Measurements from ENCODE around the gene RTKN.
"Not testable (repeated sequence)": the region's sequence is repeated elsewhere in the genome, so short reads cannot be mapped to it uniquely, and the experiment has no call there.

RTKN gene, protein sequence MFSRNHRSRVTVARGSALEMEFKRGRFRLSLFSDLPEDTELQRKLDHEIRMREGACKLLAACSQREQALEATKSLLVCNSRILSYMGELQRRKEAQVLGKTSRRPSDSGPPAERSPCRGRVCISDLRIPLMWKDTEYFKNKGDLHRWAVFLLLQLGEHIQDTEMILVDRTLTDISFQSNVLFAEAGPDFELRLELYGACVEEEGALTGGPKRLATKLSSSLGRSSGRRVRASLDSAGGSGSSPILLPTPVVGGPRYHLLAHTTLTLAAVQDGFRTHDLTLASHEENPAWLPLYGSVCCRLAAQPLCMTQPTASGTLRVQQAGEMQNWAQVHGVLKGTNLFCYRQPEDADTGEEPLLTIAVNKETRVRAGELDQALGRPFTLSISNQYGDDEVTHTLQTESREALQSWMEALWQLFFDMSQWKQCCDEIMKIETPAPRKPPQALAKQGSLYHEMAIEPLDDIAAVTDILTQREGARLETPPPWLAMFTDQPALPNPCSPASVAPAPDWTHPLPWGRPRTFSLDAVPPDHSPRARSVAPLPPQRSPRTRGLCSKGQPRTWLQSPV

DNA sequence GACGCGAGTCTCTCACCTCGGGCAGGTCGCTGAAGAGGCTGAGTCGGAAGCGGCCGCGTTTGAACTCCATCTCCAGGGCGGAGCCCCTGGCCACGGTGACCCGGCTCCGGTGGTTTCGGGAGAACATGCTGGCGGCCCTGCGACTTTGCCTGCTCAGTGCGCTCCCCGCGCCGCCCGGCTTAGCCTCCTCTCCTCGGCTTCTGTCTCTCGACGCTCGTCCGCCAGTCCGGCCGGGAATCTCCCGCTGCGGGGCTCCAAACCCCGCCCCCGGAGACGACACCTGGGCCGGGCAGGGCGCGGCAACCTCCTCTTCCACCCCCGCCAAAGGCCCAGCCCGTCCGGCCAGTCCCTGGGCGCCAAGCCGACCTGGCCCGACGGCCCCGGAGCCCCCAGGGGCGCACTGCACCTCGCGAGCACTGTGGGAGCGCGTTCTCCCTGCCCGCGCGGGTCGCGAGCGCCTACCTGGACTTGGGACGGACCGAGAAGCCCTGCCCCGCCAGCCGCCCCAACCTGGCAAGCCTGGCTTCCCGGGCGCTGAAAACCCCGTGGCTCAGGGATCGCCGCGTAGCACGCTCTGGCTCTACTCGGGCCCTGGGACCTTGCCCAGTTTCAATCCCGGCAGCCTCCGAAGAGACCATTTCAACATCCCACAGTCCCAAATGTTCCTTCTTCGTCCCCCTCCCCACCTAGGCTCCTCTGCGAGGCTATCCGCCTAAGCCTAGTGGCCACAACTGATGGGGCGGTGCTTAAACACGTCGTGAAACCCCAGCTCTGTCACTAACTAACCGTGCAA lies at the start of gene RTKN:
Gene RTKN (minus strand): TSS at position 248 of the 793 bp plus-strand sequence. CDS start 121 bp downstream, at position 127.
- TF ChIP-seq, protein P1, sequence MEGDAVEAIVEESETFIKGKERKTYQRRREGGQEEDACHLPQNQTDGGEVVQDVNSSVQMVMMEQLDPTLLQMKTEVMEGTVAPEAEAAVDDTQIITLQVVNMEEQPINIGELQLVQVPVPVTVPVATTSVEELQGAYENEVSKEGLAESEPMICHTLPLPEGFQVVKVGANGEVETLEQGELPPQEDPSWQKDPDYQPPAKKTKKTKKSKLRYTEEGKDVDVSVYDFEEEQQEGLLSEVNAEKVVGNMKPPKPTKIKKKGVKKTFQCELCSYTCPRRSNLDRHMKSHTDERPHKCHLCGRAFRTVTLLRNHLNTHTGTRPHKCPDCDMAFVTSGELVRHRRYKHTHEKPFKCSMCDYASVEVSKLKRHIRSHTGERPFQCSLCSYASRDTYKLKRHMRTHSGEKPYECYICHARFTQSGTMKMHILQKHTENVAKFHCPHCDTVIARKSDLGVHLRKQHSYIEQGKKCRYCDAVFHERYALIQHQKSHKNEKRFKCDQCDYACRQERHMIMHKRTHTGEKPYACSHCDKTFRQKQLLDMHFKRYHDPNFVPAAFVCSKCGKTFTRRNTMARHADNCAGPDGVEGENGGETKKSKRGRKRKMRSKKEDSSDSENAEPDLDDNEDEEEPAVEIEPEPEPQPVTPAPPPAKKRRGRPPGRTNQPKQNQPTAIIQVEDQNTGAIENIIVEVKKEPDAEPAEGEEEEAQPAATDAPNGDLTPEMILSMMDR (IDR thresholded peaks at IDR 0.05), result no peak
- DNase-seq (ENCODE audit: low spot score), result no peak
- peak within 1 kb of the TSS; percentile 50 to 86 for H3K27ac ChIP-seq
- peak within 1 kb of the TSS; percentile 77 for H3K4me3 ChIP-seq

DNA sequence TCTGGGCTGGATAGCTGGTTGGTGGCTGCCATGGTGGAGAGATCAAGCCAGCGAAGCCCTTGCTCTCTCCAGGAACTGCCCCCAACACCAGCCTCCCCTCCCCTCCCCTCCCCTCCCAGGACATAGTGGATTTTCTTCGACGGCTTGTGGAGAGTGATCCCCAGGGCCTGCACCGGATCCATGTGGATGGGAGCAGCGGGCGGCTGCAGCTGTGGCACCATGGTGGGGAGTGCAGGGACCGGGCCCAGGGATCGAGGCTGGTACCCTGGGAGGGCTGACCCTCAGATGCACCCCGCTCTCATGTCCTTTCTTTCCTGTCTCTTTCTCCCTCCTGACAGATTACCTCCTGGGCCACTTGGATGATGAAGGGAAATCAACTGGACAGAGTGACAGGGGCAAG lies 48.2 kb upstream of the RTKN start:
- Histone ChIP-seq H3K4me3 (no peak overlapping the region), H3K27ac (no peak overlapping the region)
- no peak for DNase-seq (ENCODE audit: low spot score)
- TF ChIP-seq, protein P1 (IDR thresholded peaks at IDR 0.05), result no peak

DNA sequence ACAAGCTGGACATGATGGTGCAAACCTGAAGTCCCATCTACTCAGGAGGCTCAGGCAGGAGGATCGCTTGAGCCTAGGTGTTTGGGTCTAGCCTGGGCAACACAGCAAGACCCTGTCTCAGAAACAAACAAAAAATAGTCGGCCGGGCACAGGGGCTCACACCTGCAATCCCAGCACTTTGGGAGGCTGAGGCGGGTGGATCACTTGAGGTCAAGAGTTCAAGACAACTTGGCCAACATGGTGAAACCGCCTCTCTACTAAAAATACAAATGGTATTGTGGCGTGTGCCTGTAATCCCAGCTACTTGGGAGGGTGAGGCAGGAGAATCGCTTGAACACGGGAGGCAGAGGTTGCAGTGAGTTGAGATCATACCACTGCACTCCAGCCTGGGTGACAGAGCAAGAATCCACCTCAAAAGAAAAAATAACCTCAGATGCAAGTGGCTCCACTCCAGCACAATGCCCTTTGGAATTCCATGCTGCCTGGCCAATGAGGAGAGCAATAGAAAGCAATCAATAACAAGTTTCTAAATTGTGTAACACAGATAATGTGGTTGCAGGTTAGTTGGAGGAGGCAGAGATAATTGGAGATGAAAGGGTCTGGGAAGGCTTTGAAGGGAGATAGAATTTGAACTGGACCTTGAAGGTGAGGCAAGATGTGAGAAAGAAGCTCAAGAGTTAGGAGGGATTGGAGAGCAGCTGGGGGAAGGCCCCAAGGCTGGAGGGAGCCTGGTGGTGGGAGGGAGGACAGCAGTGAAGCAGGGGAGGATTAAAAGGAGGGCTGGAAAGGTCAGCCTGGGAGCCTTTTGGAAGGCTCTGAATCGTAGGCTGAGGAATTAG lies 47.1 kb upstream of the RTKN start:
- TF ChIP-seq, protein P1 (IDR thresholded peaks at IDR 0.05), result no peak
- DNase-seq (ENCODE audit: low spot score), result no peak

DNA sequence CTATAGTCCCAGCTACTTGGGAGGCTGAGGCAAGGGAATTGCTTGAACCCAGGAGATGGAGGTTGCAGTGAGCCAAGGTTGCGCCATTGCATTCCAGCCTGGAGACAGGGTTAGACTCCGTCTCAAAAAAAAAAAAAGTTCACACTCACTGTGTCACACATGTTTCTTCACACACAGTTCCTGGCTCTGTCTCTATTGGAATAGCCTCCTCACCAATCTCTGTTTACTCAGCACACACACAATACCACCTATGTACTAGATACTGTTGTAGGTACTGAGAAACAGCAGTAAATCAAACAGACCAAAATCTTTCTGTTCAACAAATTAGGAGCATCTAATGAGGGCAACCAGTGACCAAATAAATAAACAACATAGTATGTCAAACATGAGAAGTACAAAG lies 44.4 kb upstream of the RTKN start:
- DNase-seq (ENCODE audit: low spot score), result no peak
- TF ChIP-seq, protein P1 (IDR thresholded peaks at IDR 0.05), result no peak
- H3K4me3 ChIP-seq, result no peak overlapping the region
- no peak overlapping the region for H3K27ac ChIP-seq

More for the DNA sequence above, 47.1 kb upstream of the RTKN start:
- Histone ChIP-seq H3K4me3 (no peak overlapping the region), H3K27ac (no peak overlapping the region)

DNA sequence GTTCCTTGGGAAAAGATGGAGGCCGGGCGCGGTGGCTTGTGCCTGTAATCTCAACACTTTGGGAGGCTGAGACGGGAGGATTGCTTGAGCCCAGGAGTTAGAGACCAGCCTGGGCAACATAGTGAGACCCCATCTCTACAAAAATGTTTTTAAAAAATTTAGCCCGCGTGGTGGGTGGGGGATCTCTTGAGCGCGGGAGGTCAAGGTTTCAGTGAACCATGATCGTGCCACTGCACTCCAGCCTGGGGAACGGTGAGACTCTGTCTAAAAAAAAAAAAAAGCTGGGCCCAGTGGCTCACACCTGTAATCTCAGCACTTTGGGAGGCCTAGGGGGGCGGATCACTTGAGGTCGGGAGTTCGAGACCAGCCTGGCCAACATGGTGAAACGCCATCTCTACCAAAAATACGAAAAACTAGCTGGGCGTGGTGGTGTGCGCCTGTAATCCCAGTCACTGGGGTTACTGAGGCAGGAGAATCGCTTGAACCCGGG lies 42.0 kb upstream of the RTKN start:
- DNase-seq (ENCODE audit: low spot score), result not testable (repeated sequence)
- H3K27ac ChIP-seq, result peak overlapping the region; percentile 86 to 96
- H3K4me3 ChIP-seq, result peak overlapping the region; percentile 80

DNA sequence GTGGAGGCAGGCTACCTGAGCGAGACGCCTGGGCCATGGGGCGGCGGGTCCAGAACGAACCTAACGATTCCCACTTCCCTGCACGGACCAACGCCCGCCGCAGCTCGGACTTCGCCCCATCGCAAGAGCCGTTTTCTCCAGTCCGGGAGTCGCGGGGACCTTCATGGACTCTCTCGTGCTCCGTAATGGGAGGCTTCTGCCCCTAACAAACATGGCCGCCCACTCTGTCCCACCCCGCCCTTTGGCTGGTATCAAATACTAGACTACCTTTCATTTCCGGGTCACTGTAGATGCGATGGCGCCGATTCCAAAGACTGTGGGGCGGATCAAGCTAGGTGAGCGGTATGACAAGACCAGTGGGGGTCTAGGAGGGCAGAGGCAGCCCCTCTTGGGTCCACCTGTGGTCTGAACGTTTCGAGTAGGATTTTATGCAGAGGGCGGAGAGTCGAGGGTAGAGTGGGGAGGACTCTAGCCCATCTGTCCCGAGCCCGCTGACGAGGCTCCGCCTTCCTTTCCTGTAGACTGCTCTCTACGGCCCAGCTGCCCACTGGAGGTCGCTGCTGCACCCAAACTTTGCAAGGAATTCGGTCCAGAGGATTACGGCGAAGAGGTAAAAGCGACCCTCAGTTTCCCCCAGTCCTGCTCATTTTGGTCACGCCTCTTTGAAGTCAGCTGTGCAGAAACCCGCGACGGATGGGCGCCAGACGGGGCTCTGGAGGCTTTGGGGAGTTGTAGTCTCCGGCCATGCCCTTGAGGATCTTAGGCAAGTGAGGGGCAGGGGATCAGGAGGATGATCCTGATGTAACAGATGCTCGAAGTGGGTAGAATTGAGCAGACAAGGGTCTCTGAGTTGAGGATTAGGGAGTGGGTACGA lies 41.3 kb upstream of the RTKN start, which contains the start of the genes CCDC142 and TTC31:
Gene CCDC142 (minus strand): TSS at position 198 of the 874 bp plus-strand sequence. CDS start 161 bp downstream, at position 37.
Gene TTC31 (plus strand): TSS at position 281 of the 874 bp plus-strand sequence. CDS start 15 bp downstream, at position 296.
- peak within 1 kb of the TSS; percentile 86 to 96 for H3K27ac ChIP-seq
- DNase-seq (ENCODE audit: low spot score), result peak; percentile 97
- peak within 1 kb of the TSS; percentile 80 for H3K4me3 ChIP-seq
- TF ChIP-seq, protein P1 (IDR thresholded peaks at IDR 0.05), result peak; percentile 77

Data from coronary artery (tissue), 2 donors.